ENCODE measurements around the gene ACAN.

- TF ChIP-seq CTCF (IDR thresholded peaks at IDR 0.05) (no peak), POLR2A (IDR thresholded peaks at IDR 0.05) (no peak)
These were observed 74.2 kb downstream of the ACAN start for GRCh38 chr15:88877415-88877814.
